Hepatocyte (in vitro differentiated cells): ENCODE data around the gene CAMK4. TPM values are rescaled to one million over a fixed set of nuclear protein-coding genes. Genes with fewer than 3 reads are reported as not detected.

Experiments
- DNase-seq: peaks from one replicate; pipeline ENCODE4 v3.0.0-alpha.2; 2016; ENCODE audit warnings: low spot score
- H2AFZ ChIP-seq: fragments of 200-600 bp; sonication (generic); 2 replicates; pipeline ENCODE4 v1.6.0; 2016; ENCODE audit warnings: antibody characterized with exemption, mild to moderate bottlenecking
- H3K27ac ChIP-seq: fragments of 200-600 bp; sonication (generic); 2 replicates; pipeline ENCODE4 v1.5.1; 2016; ENCODE audit warnings: mild to moderate bottlenecking
- H3K27me3 ChIP-seq: fragments of 200-600 bp; sonication (generic); 2 replicates; pipeline ENCODE4 v1.6.1; 2016
- H3K36me3 ChIP-seq: fragments of 200-600 bp; sonication (generic); replicated peaks from 2 replicates; pipeline ENCODE4 v1.5.1; 2016; ENCODE audit warnings: low read depth; ENCODE audit not compliant: insufficient read depth
- H3K4me1 ChIP-seq: fragments of 200-600 bp; sonication (generic); 2 replicates; pipeline ENCODE4 v1.5.1; 2016; ENCODE audit warnings: mild to moderate bottlenecking, moderate library complexity; ENCODE audit not compliant: insufficient read depth
- H3K4me2 ChIP-seq: fragments of 200-600 bp; sonication (generic); 2 replicates; pipeline ENCODE4 v1.6.0; 2016
- H3K4me3 ChIP-seq: fragments of 200-600 bp; sonication (generic); 2 replicates; pipeline ENCODE4 v1.5.1; 2016; ENCODE audit warnings: mild to moderate bottlenecking
- H3K79me2 ChIP-seq: fragments of 200-600 bp; sonication (generic); 2 replicates; pipeline ENCODE4 v1.6.0; 2017; ENCODE audit warnings: mild to moderate bottlenecking
- H3K9me2 ChIP-seq: fragments of 200-600 bp; sonication (generic); replicated peaks from 2 replicates; pipeline ENCODE4 v1.6.0; 2017; ENCODE audit warnings: mild to moderate bottlenecking; ENCODE audit not compliant: insufficient read depth
- H3K9me3 ChIP-seq: fragments of 200-600 bp; sonication (generic); 2 replicates; pipeline ENCODE4 v1.5.1; 2016; ENCODE audit warnings: low read depth, mild to moderate bottlenecking
- H4K20me1 ChIP-seq: fragments of 200-600 bp; sonication (generic); 2 replicates; pipeline ENCODE4 v1.6.0; 2016; ENCODE audit warnings: mild to moderate bottlenecking; ENCODE audit not compliant: insufficient read depth, poor library complexity, severe bottlenecking
- CTCF ChIP-seq: fragments of 200-600 bp; sonication (generic); IDR thresholded peaks from 2 replicates; pipeline ENCODE4 v1.5.1; 2016; ENCODE audit warnings: antibody characterized with exemption, mild to moderate bottlenecking; ENCODE audit not compliant: poor library complexity
- EZH2 ChIP-seq: fragments of 200-600 bp; sonication (generic); IDR thresholded peaks from 2 replicates; pipeline ENCODE4 v1.6.1; 2016; ENCODE audit warnings: antibody characterized with exemption, mild to moderate bottlenecking, borderline replicate concordance
- EZH2phosphoT487 ChIP-seq: fragments of 200-600 bp; sonication (generic); IDR thresholded peaks from one replicate; pipeline ENCODE4 v1.6.1; 2018; ENCODE audit warnings: antibody characterized with exemption, mild to moderate bottlenecking, low read depth, moderate library complexity; ENCODE audit not compliant: unreplicated experiment, severe bottlenecking
- WGBS: methylation state at CpG from one replicate; pipeline ENCODE4 v1.1.6; 2016; ENCODE audit warnings: low lambda C conversion rate; ENCODE audit errors: missing lambda C conversion rate; 5-methylcytosine and 5-hydroxymethylcytosine counted together
- polyA plus RNA-seq: library from polyadenylated mRNA; unstranded; fragments of >200 nt; fragmentation: Nextera tagmentation; extraction: Ambion mirVana; gene quantifications from 2 replicates; pipeline ENCODE4 v1.2.1, GENCODE V29; 2016
- total RNA-seq: library from RNA; depleted of rRNA; stranded (reverse); fragments of >200 nt; gene quantifications from 2 replicates; pipeline ENCODE4 v1.2.3, GENCODE V29; 2014

The CAMK4 gene
- total and polyA plus RNA-seq, 2 experiments from 2014 or later: 1.0 to 3.4 TPM

- H3K9me2 ChIP-seq: no peaks in the 10 kb centered on the region
- no peak for DNase-seq
- H4K20me1 ChIP-seq: no peaks in the 10 kb centered on the region
- H3K4me3 ChIP-seq: no peak overlapping the region
- H3K9me3 ChIP-seq: no peaks in the 10 kb centered on the region
- no peak overlapping the region for H2AFZ ChIP-seq
- no peaks in the 10 kb centered on the region for H3K4me1 ChIP-seq
- H3K36me3 ChIP-seq: no peaks in the 10 kb centered on the region
- WGBS: 64% methylated on average over 2 of the region's 2 CpGs
- H3K27ac ChIP-seq: no peak overlapping the region
- no peaks in the 10 kb centered on the region for H3K27me3 ChIP-seq
- no peak overlapping the region for H3K4me2 ChIP-seq
- no peaks in the 10 kb centered on the region for H3K79me2 ChIP-seq
- TF ChIP-seq CTCF (no peak), EZH2 (no peak), EZH2phosphoT487 (no peak)
Measured at GRCh38 chr5:111236348-111236747, 12.2 kb downstream of the CAMK4 start.

GRCh38 chr5:111236995-111237394 lies 12.8 kb downstream of the CAMK4 start:
- DNase-seq: no peak
- no peaks in the 10 kb centered on the region for H3K79me2 ChIP-seq
- H3K27ac ChIP-seq: no peak overlapping the region
- H3K36me3 ChIP-seq: no peaks in the 10 kb centered on the region
- H4K20me1 ChIP-seq: no peaks in the 10 kb centered on the region
- H3K9me2 ChIP-seq: no peaks in the 10 kb centered on the region
- H3K4me2 ChIP-seq: no peak overlapping the region
- whole genome bisulfite sequencing: 91% methylated on average over 4 of the region's 4 CpGs
- no peak for TF ChIP-seq EZH2
- TF ChIP-seq CTCF: no peak
- TF ChIP-seq EZH2phosphoT487: no peak
- H3K27me3 ChIP-seq: peaks cover under 1% of the 10 kb centered on the region
- no peak overlapping the region for H2AFZ ChIP-seq
- no peak overlapping the region for H3K4me3 ChIP-seq
- no peaks in the 10 kb centered on the region for H3K9me3 ChIP-seq
- H3K4me1 ChIP-seq: no peaks in the 10 kb centered on the region

GRCh38 chr5:111237470-111237869 lies 13.3 kb downstream of the CAMK4 start:
- no peak overlapping the region for H3K4me3 ChIP-seq
- no peaks in the 10 kb centered on the region for H3K9me2 ChIP-seq
- no peaks in the 10 kb centered on the region for H3K4me1 ChIP-seq
- no peak for TF ChIP-seq CTCF
- TF ChIP-seq EZH2: no peak
- TF ChIP-seq EZH2phosphoT487: no peak
- H3K27me3 ChIP-seq: peaks cover 5% of the 10 kb centered on the region
- no peak overlapping the region for H2AFZ ChIP-seq
- no peaks in the 10 kb centered on the region for H3K9me3 ChIP-seq
- H3K79me2 ChIP-seq: no peaks in the 10 kb centered on the region
- no peak overlapping the region for H3K27ac ChIP-seq
- no peak for DNase-seq
- H3K36me3 ChIP-seq: no peaks in the 10 kb centered on the region
- no peak overlapping the region for H3K4me2 ChIP-seq
- H4K20me1 ChIP-seq: no peaks in the 10 kb centered on the region
